Measurements from ENCODE around the gene SRD5A3.

DNA sequence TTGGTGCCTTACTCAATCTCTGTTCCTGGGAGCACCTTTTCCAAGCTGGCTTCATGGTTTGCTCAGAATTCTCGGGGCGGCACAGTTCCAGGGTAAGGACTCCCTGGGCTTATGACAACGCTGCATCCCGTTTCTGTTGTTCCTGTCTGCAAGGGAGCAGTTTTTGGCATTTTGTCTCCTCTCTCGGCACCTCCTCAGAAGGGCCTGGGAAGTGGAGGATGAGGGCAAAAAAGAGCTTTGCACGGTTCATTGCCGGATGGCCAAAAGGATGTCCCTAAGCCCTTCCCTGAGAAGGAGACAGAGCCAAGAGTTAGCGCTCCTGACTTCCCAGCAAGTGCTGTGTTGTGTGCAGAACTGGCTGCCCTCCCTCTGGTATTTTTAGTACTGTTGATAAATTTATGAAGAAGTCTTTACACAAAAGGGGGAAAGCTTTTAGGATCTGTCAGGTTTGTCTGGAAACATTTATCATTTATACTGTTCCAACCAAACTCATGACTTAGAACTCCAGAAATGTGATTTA lies 13.4 kb downstream of the SRD5A3 start:
- TF ChIP-seq, protein P1, sequence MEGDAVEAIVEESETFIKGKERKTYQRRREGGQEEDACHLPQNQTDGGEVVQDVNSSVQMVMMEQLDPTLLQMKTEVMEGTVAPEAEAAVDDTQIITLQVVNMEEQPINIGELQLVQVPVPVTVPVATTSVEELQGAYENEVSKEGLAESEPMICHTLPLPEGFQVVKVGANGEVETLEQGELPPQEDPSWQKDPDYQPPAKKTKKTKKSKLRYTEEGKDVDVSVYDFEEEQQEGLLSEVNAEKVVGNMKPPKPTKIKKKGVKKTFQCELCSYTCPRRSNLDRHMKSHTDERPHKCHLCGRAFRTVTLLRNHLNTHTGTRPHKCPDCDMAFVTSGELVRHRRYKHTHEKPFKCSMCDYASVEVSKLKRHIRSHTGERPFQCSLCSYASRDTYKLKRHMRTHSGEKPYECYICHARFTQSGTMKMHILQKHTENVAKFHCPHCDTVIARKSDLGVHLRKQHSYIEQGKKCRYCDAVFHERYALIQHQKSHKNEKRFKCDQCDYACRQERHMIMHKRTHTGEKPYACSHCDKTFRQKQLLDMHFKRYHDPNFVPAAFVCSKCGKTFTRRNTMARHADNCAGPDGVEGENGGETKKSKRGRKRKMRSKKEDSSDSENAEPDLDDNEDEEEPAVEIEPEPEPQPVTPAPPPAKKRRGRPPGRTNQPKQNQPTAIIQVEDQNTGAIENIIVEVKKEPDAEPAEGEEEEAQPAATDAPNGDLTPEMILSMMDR (IDR thresholded peaks at IDR 0.05): no peak
- no peak for TF ChIP-seq POLR2A (IDR thresholded peaks at IDR 0.05)

Data from body of pancreas (tissue), 4 donors.